Fibroblast of skin of abdomen (primary cell): ENCODE results near the gene SLC7A6.

Experiments
- DNase-seq: peaks from one replicate; pipeline ENCODE4 v3.0.0-alpha.2; 2013

Gene SLC7A6

DNA sequence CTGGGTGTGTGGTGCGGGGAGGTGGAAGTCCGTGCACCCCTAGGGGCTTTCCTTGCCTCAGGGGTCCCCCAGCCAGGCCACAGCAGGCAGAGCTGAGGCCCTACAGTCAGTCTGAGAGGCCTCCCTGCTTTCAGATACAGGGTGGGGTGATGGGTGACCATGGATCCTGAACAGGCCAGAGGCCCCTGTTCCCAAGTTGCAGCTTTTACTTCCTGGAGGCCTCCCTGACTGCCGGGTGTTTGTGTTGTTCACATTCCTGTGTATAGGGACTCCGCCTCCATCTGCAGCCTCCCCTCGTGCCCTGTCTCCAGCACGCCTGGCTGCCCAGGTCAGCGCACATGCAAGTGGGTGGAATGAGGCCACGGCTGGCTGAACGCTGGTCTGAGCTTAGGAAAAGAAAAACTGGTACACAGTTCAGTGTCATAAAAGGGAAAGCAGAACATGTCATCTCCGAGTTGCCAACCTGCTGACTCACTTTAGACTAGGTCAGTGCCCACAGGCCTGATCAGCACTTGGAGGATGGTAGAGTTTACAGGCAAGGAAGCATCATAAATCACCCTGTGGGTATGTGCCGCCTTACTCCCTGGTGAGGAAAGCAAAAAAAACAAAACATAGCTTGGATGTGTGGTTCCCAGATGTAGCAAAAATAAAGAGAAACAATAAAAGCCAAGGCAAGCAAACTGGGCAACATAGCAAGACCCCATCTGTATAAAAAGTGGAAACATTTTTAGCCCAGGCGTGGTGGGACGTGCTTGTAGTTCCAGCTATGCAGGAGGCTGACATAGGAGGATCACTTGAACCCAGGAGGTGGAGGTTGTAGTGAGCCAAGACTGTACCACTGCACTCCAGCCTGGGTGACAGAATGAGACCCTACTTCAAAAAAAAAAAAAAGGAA, 6.2 kb upstream of the SLC7A6 start:
- peak; percentile 22 for DNase-seq

DNA sequence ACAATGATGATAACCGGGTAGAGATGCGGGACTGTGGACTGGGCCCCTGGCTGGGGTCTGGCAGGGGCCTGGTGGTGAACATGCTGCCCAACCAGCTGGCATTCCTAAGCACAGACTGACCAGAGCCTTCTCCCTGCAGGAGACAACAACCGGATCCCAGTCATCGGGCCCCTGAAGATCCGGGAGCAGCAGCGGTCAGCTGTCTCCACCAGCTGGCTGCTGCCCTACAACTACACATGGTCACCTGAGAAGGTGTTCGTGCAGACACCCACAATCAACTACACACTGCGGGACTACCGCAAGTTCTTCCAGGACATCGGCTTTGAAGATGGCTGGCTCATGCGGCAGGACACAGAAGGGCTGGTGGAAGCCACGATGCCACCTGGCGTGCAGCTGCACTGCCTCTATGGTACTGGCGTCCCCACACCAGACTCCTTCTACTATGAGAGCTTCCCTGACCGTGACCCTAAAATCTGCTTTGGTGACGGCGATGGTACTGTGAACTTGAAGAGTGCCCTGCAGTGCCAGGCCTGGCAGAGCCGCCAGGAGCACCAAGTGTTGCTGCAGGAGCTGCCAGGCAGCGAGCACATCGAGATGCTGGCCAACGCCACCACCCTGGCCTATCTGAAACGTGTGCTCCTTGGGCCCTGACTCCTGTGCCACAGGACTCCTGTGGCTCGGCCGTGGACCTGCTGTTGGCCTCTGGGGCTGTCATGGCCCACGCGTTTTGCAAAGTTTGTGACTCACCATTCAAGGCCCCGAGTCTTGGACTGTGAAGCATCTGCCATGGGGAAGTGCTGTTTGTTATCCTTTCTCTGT, 5.1 kb upstream of the SLC7A6 start:
- no peak for DNase-seq

DNA sequence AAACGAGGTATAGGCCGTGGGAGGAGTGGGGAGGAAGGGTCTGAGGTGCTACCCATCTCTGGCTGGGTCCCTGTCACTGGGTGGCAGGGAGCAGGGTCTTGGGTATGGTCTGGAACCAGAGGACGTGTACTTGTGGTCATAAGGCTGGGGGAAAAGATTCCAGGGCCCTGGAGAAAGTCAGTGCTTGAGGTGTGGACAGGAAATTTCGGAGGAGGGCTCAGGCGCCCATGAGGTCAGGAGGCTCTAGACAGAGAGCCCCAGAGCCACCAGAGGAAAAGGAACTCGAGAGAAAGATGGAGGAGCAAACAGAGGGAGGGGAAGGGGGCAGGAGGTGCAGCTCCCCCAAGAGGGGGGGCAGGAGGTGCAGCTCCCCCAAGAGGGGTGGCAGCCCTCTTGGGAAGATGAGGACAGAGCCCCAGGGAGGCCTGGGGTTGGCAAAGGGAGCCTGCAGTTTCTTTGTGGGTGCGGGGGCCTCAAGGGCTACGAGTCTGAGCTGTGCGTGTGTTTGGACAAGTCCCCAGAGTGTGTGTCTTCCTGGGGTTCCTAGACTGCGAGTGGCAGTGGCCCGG, 683 bp upstream of the SLC7A6 start:
- no peak for DNase-seq

DNA sequence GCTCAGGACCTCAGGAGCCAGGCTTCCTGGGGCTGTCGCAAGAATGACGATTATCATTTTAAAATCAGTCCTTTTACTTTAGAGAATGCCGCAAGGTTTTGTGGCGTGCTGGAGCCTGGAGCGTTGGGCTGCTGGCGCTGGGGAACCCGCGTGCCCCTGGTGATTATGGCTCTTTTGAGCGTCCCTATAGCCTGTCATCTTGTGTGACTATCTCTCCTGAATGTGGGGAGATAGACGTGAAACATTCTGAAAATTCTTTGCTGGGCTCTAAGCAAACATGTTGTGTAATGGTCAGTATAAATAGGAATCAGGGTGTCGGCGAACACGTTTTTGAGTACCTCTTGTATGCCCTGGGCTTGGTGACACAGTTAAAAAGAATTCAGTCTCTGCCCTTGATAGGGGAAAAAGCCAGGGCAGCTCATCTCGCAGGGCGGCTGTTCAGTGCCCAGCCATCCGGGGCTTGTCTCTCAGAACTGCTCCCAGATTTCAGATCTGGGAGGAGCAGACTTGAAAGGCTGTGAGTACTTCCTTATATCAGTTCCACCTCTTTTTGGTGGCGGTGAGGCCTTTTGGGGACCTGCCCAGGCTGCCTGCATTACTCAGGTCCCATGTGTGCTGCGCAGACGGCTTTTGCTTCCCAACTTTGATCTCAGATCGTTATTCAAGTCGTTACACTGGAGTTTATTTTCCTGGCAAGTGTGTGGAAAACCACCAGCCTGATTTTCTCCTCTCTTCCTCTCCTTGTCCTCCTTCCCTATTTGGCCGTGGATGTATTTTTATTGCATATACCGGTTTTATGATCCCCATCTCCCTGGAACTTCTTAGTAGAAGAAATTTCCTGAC, 973 bp downstream of the SLC7A6 start:
- DNase-seq: peak; percentile 61

DNA sequence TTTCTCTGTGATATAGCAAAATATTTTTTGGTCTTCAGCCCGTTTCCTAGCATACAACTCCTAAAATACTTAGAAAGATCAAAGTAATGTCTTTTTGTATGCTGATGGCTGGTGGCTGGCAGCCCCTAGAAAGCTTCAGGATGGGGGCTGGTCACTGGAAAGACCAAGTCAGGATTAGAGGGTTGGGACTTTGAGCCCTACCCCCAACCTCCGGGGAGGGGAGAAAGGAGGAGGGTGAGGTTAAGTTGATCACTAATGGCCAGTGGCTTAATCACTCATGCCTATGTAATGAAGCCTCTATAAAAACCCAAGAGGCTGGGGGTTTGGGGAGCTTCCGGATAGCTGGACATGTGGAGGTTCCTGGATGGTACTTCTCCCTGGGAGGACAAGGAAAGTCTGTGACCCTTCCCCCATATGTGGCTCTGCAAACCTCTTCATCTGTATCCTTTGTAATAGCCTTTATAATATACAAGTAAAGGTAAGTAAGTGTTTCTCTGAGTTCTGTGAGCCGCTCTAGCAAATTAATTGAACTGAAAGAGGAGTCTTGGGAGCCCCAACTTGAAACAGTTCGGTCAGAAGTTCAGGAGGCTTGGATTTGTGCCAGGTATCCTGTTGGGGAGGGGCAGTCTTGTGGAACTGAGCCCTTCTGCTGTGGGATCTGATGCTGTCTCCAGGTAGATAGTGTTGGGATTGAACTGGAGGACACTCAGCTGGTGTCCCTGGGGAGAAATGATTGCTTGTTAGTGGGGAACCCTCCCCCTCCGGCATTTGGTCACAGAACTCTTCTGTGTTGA, 3.5 kb downstream of the SLC7A6 start:
- no peak for DNase-seq

DNA sequence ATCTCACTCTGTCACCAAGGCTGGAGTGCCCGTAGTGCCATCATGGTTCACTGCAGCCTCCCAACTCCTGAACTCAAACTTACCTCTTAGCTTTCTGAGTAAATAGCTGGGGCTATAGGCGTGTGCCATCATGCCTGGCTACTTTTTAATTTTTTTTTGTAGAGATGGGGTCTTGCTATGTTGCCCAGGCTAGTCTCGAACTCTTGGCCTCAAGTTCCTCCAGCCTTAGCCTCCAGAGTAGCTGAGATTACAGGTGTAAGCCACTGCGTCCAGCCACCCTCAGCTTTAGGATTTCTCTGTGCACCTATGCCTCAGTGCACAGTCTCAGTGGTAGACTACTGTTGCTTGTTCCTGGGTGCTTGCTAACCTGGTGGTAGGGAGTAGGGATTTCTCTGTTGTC, 5.5 kb downstream of the SLC7A6 start:
- DNase-seq: no peak

DNA sequence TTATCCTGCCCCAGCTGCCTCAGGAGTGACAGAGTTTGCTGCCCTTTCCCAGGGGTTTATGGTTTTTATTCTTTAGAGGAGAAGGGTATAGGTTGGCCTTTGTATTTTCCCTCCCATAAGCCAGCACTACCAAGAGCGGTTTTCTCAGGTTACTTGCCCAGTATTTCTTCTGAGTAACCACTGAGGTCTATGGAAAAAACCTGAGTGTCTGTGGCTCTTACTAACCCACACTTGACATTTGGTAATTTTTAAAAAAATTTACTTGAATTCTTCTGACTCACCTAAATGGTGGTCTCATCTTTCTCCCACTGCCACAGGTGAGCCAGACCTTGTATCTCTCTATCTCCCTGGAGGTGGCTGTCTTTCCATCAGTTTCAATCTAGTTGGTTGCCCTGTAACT, 6.0 kb downstream of the SLC7A6 start:
- DNase-seq: no peak

DNA sequence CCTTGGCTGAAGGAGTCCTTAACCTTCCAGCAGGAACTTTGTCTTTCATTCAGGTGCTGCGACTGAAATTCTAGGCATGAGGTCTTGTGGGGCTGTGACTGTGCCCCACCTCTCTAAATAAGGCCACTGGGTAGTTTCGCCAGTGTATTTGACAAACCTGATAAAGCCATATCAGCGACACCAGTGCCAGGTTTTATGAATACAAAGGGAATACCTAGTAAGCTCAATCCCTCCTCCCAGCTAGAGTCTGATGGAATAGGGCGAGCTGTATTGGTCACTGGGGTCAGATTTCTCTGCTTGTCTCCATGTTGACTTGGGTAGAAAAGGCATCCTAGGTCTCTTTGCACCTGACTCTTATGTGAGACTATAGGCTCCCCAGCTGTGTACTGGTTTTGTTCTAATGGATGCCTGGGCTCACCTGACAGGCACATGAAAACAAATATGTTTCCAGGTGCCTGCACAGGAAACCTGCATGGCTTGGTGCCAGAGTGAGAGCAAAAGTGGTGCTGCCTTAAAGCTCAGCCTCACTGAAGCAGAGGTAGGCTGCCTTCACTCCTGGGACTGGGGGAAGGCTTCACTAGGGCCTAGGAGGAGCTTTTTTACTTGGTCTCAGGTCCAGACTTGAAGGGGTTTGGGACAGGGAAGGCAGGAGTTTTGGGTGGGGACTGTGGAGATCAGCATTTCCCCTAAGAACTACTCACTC, 8.3 kb downstream of the SLC7A6 start:
- no peak for DNase-seq

DNA sequence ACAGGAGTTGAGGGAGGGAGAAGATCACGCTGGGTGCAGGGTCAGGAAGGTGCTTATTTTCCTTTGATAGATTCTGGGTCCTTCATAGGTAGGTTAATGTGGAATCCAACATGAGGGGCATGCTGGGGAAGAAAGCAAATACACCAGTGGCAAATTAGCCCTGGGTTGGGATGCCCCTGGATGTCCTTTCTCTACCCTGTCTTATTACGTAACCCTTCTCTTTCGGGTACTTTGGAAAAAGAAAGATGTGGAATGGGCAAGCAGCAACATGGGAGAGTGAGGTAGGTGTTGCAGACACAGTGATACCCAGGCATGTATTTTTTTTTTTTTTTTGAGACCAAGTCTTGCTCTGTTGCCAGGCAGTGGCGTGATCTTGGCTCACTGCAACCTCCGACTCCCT, 9.1 kb downstream of the SLC7A6 start:
- no peak for DNase-seq

DNA sequence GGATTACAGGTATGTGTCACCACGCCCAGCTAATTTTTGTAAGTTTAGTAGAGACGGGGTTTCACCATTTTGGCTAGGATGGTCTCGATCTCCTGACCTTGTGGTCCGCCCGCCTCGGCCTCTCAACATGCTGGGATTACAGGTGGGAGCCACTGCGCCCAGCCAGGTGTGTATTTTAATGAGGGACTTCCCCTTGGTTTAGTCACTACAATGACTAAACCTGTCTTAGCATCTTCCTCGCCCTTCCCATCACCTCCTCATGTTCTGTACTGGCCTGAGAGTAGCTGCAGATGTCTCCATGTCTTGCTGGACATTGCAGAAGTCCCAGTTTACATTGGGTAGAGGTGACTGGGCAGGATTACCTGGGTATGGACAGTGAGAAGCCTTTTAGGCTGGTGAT, 9.6 kb downstream of the SLC7A6 start:
- DNase-seq: no peak

DNA sequence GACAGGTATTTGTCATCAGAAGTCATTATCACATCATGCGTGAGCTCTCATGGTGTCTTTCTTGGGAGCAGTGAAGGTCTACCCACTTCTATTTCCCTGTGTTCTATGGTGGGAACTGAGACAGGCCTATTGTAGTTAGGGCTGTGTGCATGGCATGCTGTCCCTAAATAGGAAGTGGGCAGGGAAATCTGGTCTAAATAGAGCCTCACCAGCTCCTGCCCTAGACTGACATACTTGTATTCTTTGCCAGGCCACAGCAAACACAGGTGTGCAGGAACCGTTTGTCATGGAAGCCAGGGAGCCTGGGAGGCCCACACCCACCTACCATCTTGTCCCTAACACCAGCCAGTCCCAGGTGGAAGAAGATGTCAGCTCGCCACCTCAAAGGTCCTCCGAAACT, 10.1 kb downstream of the SLC7A6 start:
- DNase-seq: no peak

DNA sequence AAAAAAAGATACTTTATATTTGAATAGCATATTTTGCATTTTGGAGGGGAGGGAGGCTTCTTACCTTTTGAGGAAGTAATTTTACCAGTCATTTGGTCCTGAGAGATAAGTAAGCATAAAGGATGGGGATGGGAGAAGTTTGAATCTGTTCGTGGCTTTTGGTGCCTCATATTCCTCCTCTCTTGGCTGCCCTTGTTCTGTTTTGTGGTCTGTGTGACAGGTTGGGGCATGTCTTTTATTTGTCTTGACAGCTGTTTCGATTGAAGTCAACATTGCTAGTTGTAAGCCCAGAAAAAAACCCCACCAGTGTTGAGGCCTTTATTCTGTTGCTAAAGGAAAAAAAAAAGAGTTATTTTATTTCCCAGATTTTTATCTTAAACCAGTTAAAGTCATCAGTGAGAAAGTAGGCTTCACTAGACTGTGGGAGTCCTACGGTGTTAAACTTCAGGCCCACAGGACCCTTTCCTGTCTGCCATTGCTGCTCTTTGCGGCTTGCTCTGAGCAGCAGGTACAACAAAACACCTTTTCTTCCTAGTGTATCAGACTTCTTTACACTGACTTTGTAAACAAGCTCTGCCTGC, 11.4 kb downstream of the SLC7A6 start:
- DNase-seq: no peak

DNA sequence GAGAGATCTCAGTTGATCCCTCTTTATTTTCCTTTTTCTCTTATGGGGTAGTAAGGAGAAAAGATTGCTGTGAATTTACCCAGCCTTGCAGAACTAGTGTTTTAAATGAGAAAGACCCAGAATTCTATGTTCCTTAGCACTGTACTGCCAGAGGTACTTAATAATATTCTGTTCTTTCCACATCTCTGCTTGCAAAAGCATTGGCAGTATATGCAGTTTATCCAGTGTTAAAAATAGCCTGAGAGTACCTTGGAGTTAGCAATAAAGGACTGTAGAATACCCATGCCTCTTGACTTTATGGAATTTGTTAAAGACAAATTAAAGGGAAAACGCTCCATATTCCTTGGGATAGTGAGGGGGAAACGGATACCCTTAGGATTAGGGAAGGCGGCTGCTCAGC, 11.9 kb downstream of the SLC7A6 start:
- no peak for DNase-seq

DNA sequence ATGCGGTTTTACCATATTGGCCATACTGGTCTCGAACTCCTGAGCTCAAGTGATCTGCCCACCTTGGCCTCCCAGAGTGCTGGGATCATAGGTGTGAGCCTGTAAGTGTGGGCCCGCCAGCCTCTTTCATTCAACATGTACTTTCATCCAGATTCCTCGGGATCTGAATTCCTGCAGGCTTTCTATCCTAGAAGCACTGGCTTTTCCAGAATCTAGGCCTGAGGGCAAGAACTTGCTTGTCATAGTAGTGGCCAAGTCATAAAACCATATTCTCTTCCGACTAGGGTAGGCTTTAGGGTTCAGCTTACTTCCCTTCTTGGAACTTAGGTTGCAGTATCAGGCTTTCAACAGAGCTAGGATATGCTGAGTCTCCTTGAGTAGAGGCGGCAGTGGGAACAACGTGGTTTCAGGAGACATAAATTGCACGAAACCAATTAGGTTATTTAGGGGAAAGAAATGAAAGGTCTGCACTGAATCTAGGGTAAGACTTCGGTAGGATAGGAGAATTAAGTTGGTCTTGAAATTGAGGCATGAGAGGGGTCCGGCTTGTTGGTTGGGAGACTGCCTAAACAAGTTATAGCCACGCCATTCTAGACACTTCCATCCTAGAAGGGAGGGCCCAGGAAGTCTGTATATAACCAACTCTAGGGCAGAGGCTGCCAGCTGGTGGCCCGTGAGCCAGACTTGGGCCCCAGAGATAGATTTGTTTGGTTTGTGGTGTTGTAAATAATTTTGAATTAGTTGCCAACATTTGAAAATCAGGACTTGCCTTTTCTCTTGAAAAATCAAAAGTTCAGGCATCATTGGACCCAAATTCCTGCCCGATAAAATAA, 15.6 kb downstream of the SLC7A6 start:
- DNase-seq: no peak

DNA sequence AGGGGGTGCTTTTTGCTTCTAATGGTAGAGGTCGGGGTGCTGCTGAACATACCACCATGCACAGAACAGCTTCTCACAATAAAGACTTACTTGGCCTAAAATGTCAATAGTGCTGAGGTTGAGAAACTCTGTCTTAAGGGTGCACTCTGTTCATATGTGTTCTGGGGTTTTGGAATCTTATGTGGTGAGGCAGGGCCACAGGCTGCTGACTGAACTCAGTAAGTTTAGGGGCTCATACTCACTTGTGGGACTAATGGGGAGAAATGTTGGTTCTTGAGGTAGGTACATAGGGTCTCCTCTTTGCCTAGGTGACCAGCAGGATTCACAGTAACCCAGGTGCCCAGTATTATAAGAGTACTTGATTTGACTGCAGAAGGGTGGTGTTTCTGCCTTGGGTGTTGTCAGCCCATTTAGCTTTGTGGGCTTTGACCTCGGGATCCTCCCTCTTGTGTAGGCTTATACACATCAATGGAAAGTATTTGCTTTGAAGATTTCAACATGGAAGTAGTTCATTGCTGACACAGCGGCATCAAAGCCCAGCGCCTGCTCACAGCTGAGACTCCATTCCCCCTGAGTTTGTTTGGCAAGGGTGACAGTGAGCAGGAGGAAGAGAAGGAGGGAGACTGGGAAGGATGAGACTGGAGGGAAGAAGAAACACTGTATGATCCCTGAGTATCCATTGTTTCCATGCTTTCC, 17.2 kb downstream of the SLC7A6 start:
- no peak for DNase-seq

DNA sequence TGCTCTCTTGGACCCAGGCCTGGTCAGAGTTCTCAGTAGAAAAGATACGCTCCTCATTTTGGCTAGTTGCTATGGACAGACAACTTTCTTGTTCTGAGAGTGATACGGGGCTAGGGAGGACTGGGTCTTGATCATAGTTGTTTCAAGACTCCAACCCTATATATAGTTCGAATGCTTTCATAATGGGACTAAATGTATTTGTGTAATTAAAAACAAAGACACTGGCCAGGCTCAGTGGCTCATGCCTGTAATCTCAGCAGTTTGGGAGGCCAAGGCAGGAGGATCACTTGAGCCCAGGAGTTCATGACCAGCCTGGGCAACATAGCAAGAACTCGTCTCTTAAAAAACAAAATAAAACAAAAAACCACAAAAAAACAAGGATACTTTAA, 17.7 kb downstream of the SLC7A6 start:
- no peak for DNase-seq

DNA sequence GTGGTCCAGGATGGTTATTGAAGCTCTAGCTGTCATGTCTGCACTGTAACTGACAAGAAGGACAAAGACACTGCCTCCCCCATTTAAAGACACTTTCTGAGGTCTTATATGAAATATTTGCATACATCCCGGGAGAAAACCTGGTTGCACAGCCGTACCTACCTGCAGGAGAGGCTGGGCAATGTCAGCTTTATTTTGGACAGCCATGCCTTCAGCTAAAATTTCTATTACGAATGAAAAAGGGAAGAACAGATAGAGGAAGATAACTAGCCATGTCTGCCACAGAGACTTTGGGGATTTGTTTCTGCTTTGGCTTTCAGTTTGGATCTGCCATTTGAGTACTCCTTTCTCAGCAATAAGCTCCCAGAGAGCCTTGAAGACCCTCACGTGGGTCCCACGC, 19.0 kb downstream of the SLC7A6 start:
- DNase-seq: no peak

DNA sequence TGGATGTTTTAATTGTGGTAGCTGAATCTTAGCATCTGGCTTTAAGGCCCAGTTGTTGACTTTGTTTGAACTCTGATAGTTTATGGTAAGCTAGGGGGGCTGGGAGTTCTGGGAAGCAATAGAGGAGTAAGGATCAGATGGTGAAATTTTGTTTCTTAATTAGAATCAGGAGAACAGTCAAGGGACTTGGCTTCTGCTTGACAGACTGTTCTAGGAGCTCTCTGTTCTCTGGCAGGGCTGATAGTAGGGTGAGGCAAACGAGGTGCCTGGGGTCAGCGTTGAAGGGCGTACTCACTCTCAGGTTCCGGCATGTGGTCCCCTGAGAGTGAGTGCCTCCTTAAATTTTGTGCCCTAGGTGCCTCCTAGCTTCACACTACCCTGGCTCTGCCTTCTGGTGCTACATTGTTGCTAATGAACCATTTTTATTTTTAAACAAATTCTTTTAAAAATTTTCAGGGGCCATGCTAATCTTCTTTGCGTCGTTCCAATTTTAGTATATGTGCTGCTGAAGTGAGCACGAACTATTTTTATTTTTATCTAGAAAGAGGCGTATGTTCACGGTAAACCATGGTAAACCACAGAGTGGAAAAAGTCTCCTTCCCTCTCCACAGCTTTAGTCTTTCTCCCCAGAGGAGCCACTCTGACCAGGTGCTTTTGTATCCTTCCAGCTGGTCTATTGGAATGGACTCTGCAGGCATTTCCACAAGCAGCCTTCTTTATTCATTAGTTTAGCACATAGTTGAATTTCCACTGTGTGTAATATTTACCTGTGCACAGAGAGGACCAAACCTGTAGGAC, 19.7 kb downstream of the SLC7A6 start:
- no peak for DNase-seq
